LHCN-M2 (cell line): ENCODE results near the gene SF3B6. TPM values are rescaled to one million over a fixed set of nuclear protein-coding genes. Genes with fewer than 3 reads are reported as not detected.
"Not testable (repeated sequence)": the region's sequence is repeated elsewhere in the genome, so short reads cannot be mapped to it uniquely, and the experiment has no call there.

ENCODE experiments used
- DNase-seq: peaks from one replicate; pipeline ENCODE4 v3.0.0-alpha.2; 2012; ENCODE audit warnings: low read depth
- total RNA-seq: library from RNA; depleted of rRNA; stranded (reverse); fragments of >200 nt; gene quantifications from 2 replicates; pipeline ENCODE4 v1.2.3, GENCODE V29; 2014

The SF3B6 gene
- total RNA-seq, 1 experiment from 2014 or later, result 144 TPM

- not testable (repeated sequence) for DNase-seq
Observed at GRCh38 chr2:24093270-24093669, 17.1 kb upstream of the SF3B6 start.

GRCh38 chr2:24088821-24089359 is 12.8 kb upstream of the SF3B6 start:
- DNase-seq, result no peak

GRCh38 chr2:24087032-24087431 is 10.9 kb upstream of the SF3B6 start:
- no peak for DNase-seq

- no peak for DNase-seq
Observed at GRCh38 chr2:24086241-24086640, 10.1 kb upstream of the SF3B6 start.

- no peak for DNase-seq
Observed at GRCh38 chr2:24085200-24085489, 9.0 kb upstream of the SF3B6 start.

GRCh38 chr2:24084386-24085199 is 8.5 kb upstream of the SF3B6 start, which contains the start of gene TP53I3:
TP53I3 (minus strand) TSS chr2:24084834; CDS start chr2:24084326, 508 bp downstream.
- peak; percentile 90 for DNase-seq

GRCh38 chr2:24083567-24084385 is 7.7 kb upstream of the SF3B6 start:
- peak; percentile 92 for DNase-seq

- DNase-seq, result no peak
Observed at GRCh38 chr2:24082787-24083566, 6.9 kb upstream of the SF3B6 start.

- DNase-seq, result peak; percentile 96
Observed at GRCh38 chr2:24080701-24081100, 4.6 kb upstream of the SF3B6 start.

GRCh38 chr2:24077879-24078278 is 1.8 kb upstream of the SF3B6 start:
- no peak for DNase-seq

GRCh38 chr2:24077535-24077877 is 1.4 kb upstream of the SF3B6 start:
- DNase-seq, result no peak

GRCh38 chr2:24076849-24077534 is 866 bp upstream of the SF3B6 start:
- DNase-seq, result no peak

- no peak for DNase-seq
Observed at GRCh38 chr2:24075259-24075658, 867 bp downstream of the SF3B6 start.

- DNase-seq, result no peak
Observed at GRCh38 chr2:24073816-24074215, 2.3 kb downstream of the SF3B6 start.

GRCh38 chr2:24072259-24072658 is 3.9 kb downstream of the SF3B6 start:
- DNase-seq, result no peak

GRCh38 chr2:24065341-24065740 is 10.8 kb downstream of the SF3B6 start:
- no peak for DNase-seq

GRCh38 chr2:24058564-24059271 is 17.4 kb downstream of the SF3B6 start:
- no peak for DNase-seq

- no peak for DNase-seq
Observed at GRCh38 chr2:24055750-24056149, 20.4 kb downstream of the SF3B6 start.

GRCh38 chr2:24054366-24055010 is 21.6 kb downstream of the SF3B6 start:
- DNase-seq, result no peak

- DNase-seq, result no peak
Observed at GRCh38 chr2:24052951-24053350, 23.2 kb downstream of the SF3B6 start.
